Stimulated activated naive B cell treated with anti-CD40 and anti-IgM and Interleukin-4, amounts not matched to agents 10 μg/mL and 1 μg/mL and 100 μg/mL, for 72 hours (primary cell): ENCODE results near the gene TMPRSS13.

Source experiments
- ATAC-seq, 2 donors: fragments of 150-1000 bp; cut with Tn5 transposase; replicated peaks; 2 replicates each; pipeline ENCODE4 v1.10.0; 2021; ENCODE audit warnings: moderate library complexity in 1 of 2
- DNase-seq: peaks from one replicate; pipeline ENCODE4 v3.0.0; 2021
- H3K27ac Mint-ChIP-seq: one replicate; pipeline ENCODE4 v1.8.0; 2022; ENCODE audit warnings: mild to moderate bottlenecking, mixed read lengths
- H3K27me3 Mint-ChIP-seq, 2 donors: one replicate each; pipeline ENCODE4 v1.8.0; 2022; ENCODE audit warnings: mixed read lengths in 2 of 2
- H3K36me3 Mint-ChIP-seq, 2 donors: one replicate each; pipeline ENCODE4 v1.8.0; 2022; ENCODE audit warnings: mixed read lengths in 2 of 2, mild to moderate bottlenecking in 1 of 2
- H3K4me1 Mint-ChIP-seq, 2 donors: one replicate each; pipeline ENCODE4 v1.8.0; 2022; ENCODE audit warnings: mixed read lengths in 2 of 2, mild to moderate bottlenecking in 1 of 2
- H3K4me3 Mint-ChIP-seq, 2 donors: one replicate each; pipeline ENCODE4 v1.8.0; 2022; ENCODE audit warnings: mild to moderate bottlenecking in 2 of 2, mixed read lengths in 2 of 2, moderate library complexity in 1 of 2
- H3K9me3 Mint-ChIP-seq, 2 donors: one replicate each; pipeline ENCODE4 v1.8.0; 2022; ENCODE audit warnings: mixed read lengths in 2 of 2, mild to moderate bottlenecking in 1 of 2

TMPRSS13 gene

DNA sequence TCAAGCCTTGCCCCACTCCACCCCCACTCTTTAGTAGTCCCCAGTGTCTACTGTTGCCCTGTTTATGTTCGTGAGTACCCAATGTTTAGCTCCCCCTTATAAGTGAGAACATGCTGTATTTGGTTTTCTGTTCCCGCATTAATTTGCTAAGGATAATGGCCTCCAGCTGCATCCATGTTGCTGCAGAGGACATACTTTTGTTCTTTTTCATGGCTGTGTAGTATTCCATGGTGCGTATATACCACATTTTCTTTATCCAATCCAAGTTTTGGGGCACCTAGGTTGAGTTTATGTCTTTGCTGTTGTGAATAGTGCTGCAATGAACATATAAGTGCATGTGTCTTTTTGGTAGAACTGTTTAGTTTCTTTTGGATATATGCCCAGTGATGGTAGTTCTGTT is 36.6 kb downstream of the TMPRSS13 start:
- ATAC-seq (no peak), DNase-seq (no peak)
- H3K27ac Mint-ChIP-seq: no peak overlapping the region
- H3K9me3 Mint-ChIP-seq: peaks cover 4 to 6% of the 10 kb centered on the region in 2 donors
- no peak overlapping the region for H3K4me3 Mint-ChIP-seq
- peaks cover 20 to 46% of the 10 kb centered on the region in 2 donors for H3K27me3 Mint-ChIP-seq
- no peaks in the 10 kb centered on the region for H3K4me1 Mint-ChIP-seq
- H3K36me3 Mint-ChIP-seq: no peaks in the 10 kb centered on the region

DNA sequence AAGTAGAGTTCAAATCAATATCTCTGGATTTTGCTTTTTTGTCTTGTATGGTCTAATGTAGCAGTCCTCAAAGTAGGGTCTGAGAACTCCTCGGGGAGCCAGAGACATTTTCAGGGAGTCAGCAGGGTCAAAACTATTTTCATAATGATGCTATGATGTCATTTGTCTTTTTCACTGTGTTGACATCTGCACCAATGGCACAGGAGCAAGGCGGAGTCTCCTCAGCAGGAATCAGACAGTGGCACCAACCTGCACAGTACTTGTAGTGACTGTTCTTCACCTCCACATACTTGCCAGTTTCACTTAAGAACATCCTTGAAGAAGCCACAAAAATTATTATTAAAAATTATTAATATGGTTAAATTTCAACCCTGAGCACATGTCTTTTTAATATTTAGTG is 37.8 kb downstream of the TMPRSS13 start:
- Mint-ChIP-seq H3K4me1 (no peaks in the 10 kb centered on the region), H3K27me3 (peaks cover 25 to 55% of the 10 kb centered on the region in 2 donors), H3K27ac (no peak overlapping the region), H3K9me3 (peaks cover 4 to 6% of the 10 kb centered on the region in 2 donors), H3K4me3 (no peak overlapping the region), H3K36me3 (no peaks in the 10 kb centered on the region)
- ATAC-seq (no peak), DNase-seq (no peak)

DNA sequence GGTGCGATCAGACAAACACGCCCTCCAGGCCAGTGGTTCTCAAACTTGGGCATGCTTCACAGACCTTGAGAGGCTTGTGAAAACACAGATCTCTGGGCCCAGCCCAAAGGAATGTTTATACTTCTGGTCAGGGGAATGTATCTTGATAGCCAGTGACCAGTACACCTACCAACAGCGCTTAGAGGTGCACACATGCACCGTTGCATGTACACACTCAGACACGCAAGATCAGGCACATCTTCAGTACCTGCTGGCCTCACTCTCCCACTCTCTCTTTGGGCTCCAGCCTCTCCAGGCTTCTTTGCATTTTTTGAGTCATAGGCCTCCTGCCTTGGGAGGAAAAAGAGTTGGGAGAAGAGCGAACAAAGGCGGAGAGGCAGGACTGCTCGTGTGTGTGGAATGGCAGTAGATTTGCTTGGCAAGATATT is 41.0 kb downstream of the TMPRSS13 start:
- Mint-ChIP-seq H3K36me3 (no peaks in the 10 kb centered on the region), H3K27ac (no peak overlapping the region), H3K4me3 (no peak overlapping the region), H3K9me3 (peaks cover 4 to 6% of the 10 kb centered on the region in 2 donors), H3K27me3 (peaks cover 29 to 53% of the 10 kb centered on the region in 2 donors), H3K4me1 (no peaks in the 10 kb centered on the region)
- no peak for ATAC-seq
- DNase-seq: no peak

- ATAC-seq (no peak), DNase-seq (no peak)
- Mint-ChIP-seq H3K36me3 (no peaks in the 10 kb centered on the region), H3K4me3 (no peak overlapping the region), H3K4me1 (no peaks in the 10 kb centered on the region), H3K9me3 (peaks cover 4% of the 10 kb centered on the region in 2 donors), H3K27me3 (peaks cover 25 to 48% of the 10 kb centered on the region in 2 donors), H3K27ac (no peak overlapping the region)
These were observed 41.6 kb downstream of the TMPRSS13 start for GRCh38 chr11:117887431-117888138.

DNA sequence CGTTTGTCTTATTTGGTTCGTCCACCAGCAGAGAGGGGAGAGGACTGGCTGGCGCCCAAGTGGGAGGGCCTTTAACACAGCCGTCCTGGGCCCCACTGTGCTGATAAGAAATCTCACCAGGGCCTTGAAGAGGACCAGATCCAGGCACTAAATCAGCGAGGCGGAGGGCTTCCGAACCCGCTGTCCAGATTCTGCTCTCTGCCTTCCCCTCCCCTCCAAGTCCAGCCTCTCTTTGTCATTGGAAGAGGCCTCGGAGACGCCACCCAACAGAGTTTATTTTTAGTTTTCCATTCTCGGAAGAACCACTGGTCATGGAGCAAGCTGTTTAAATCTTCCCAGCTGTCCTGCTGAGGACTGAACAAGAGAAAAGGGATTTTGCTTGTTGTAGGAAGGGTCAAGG is 43.4 kb downstream of the TMPRSS13 start:
- DNase-seq (no peak), ATAC-seq (no peak)
- Mint-ChIP-seq H3K27me3 (peaks cover 32 to 47% of the 10 kb centered on the region in 2 donors), H3K4me3 (no peak overlapping the region), H3K36me3 (no peaks in the 10 kb centered on the region), H3K9me3 (peaks cover under 1 to 2% of the 10 kb centered on the region in 2 donors), H3K4me1 (no peaks in the 10 kb centered on the region), H3K27ac (no peak overlapping the region)

GRCh38 chr11:117884994-117885393 is 44.2 kb downstream of the TMPRSS13 start:
- H3K4me3 Mint-ChIP-seq: no peak overlapping the region
- H3K9me3 Mint-ChIP-seq: peaks cover 0 to 2% of the 10 kb centered on the region in 2 donors
- no peaks in the 10 kb centered on the region for H3K4me1 Mint-ChIP-seq
- DNase-seq: no peak
- ATAC-seq: no peak
- no peaks in the 10 kb centered on the region for H3K36me3 Mint-ChIP-seq
- H3K27me3 Mint-ChIP-seq: peaks cover 40 to 52% of the 10 kb centered on the region in 2 donors
- H3K27ac Mint-ChIP-seq: no peak overlapping the region

DNA sequence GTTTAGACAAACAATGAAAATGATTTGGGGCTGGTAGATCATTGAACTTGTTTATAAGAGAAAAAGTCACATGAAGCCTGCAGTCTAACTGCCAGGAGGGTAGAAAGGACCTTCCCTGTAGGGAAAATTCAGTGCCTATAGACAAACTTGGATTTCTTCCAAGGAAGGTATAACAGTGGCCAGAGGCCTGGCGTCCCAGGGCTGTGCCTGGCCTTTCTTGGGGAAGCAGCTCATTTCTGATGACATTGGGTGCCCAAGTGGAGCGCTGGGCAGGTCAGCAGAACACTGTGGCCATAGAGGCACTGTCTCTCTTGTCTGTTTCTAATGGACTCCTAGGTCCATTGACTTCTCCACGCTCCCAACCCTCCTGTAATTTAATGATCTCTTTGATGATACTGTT is 46.1 kb downstream of the TMPRSS13 start:
- Mint-ChIP-seq H3K27me3 (peaks cover 54 to 56% of the 10 kb centered on the region in 2 donors), H3K4me1 (no peaks in the 10 kb centered on the region), H3K36me3 (no peaks in the 10 kb centered on the region), H3K9me3 (no peaks in the 10 kb centered on the region), H3K4me3 (no peak overlapping the region), H3K27ac (no peak overlapping the region)
- ATAC-seq: no peak
- DNase-seq: no peak

DNA sequence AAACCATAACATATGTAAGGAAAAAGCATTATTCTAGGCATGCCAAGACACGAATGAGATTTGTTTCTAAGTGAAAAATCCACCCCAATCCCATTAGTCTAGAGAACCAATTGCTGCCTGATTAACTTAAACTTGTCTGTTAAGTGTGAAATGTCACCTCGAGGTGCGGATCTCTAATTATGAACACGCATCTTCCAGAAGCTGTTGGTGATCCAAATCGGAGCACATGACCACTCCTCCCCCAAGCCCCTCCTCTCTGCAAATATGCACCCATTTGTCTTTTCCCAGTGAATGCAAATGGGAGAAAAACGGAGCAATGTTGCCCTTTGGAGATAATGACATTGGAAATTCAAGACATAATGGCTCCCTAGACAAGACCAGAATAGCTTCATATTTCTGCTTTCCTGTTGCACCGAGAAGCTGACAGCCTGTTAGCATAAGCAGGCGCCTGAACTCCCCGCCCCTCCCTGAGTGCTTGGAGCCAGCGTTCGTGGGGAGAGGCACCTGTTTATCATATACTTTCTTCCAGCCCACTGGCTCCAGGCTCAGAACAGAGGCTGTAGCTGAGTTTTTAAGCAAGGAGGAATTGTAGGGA is 46.8 kb downstream of the TMPRSS13 start:
- DNase-seq: no peak
- no peak for ATAC-seq
- no peaks in the 10 kb centered on the region for H3K4me1 Mint-ChIP-seq
- no peak overlapping the region for H3K27ac Mint-ChIP-seq
- no peaks in the 10 kb centered on the region for H3K36me3 Mint-ChIP-seq
- H3K27me3 Mint-ChIP-seq: peaks cover 57 to 58% of the 10 kb centered on the region in 2 donors
- H3K9me3 Mint-ChIP-seq: no peaks in the 10 kb centered on the region
- no peak overlapping the region for H3K4me3 Mint-ChIP-seq

DNA sequence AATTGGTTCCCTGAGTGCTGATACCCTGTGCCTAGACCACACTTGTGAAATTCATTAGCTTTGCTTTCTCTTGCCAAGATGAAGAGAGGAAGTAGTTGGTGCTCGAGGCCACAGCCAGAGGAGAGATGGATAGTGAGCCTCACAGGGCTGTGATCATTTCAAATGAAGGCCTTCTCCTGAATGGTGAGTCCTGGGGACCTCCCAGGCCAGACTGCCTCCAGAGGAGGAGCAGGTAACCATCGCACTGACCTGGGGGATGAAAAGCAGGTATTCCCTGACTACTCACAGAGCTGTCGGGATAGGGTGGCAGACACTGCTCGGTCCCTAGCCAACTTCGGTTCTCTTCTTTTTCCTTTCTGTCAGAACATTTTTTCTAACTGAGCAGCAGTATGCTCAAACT is 48.0 kb downstream of the TMPRSS13 start:
- Mint-ChIP-seq H3K27ac (no peak overlapping the region), H3K36me3 (no peaks in the 10 kb centered on the region), H3K27me3 (peaks cover 59 to 63% of the 10 kb centered on the region in 2 donors), H3K9me3 (no peaks in the 10 kb centered on the region), H3K4me3 (no peak overlapping the region), H3K4me1 (peaks cover 4 to 10% of the 10 kb centered on the region in 2 donors)
- DNase-seq (no peak), ATAC-seq (no peak)

- Mint-ChIP-seq H3K27me3 (peaks cover 64% of the 10 kb centered on the region in 2 donors), H3K9me3 (no peaks in the 10 kb centered on the region), H3K4me3 (no peak overlapping the region), H3K27ac (no peak overlapping the region), H3K4me1 (peaks cover 12 to 24% of the 10 kb centered on the region in 2 donors), H3K36me3 (no peaks in the 10 kb centered on the region)
- ATAC-seq (no peak), DNase-seq (no peak)
These were observed 49.4 kb downstream of the TMPRSS13 start for GRCh38 chr11:117879516-117880480.

DNA sequence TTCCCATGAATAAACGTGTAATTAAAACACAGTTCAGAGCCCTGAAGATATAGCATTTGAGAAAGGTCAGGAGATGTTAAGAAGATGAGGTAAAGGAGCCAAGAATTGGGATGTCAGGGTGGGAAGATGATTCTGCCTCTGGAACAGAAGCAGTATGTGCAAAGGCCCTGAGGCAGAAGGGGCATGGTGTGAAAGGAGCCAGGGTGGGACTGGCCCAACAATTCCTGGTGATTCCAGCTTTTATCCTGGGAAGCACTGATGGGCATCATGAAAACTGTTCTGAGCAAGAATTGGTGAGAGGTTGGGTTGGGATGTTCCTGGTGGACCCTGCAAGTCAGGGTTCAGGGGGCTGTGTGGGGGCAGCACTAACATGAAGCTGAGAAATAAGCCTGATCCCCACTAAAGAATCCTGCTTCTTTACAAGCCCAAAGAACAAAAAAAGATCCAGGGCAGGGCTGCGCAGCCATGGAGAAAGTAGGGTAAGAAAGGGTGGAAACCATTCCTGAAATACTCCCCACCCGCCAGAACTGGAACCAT is 50.2 kb downstream of the TMPRSS13 start:
- Mint-ChIP-seq H3K4me1 (peaks cover 12 to 30% of the 10 kb centered on the region in 2 donors), H3K27me3 (peaks cover 66 to 72% of the 10 kb centered on the region in 2 donors), H3K36me3 (no peaks in the 10 kb centered on the region), H3K27ac (no peak overlapping the region), H3K4me3 (no peak overlapping the region), H3K9me3 (no peaks in the 10 kb centered on the region)
- DNase-seq (no peak), ATAC-seq (no peak)

GRCh38 chr11:117878314-117878938 is 50.8 kb downstream of the TMPRSS13 start:
- no peak for ATAC-seq
- Mint-ChIP-seq H3K9me3 (no peaks in the 10 kb centered on the region), H3K36me3 (no peaks in the 10 kb centered on the region), H3K27ac (no peak overlapping the region), H3K4me3 (no peak overlapping the region), H3K4me1 (peaks cover 12 to 34% of the 10 kb centered on the region in 2 donors), H3K27me3 (peaks cover 68 to 77% of the 10 kb centered on the region in 2 donors)
- no peak for DNase-seq

DNA sequence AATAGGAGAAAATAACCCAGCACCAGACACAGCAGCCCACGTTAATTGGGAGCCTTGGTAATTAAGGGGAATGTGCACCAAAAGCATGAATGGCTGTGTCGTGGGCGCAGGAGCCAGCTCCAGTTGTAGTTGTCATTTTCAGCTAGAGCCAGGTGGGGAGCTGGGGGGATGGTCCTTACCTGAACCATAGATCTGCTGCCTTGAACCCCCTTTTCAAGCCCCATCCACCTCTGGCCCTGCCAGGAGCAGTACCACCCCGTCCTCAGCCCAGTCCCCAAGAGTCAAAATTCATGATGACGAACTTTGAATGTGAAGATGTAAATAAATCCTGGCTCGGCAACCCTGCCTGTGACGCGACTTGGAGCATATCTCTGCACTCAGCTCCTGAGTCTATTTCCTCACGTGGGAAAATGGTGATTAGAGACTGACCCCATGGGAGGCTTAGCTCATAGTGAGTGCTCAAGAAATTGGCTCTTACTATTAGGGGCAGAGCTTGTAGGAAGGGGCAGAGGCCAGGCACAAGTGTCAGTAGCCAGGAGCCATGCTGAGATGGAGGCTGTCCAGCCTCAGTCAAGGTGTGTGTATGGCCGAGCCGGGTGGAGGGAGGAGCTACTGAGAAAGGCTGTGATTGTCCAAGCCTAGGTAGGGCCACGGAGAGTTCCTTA is 52.0 kb downstream of the TMPRSS13 start:
- DNase-seq: no peak
- Mint-ChIP-seq H3K4me3 (peak overlapping the region; percentile 58 to 68), H3K27me3 (peaks cover 70 to 89% of the 10 kb centered on the region in 2 donors)

More for the DNA sequence above, 52.0 kb downstream of the TMPRSS13 start:
- no peak for ATAC-seq
- no peak overlapping the region for H3K27ac Mint-ChIP-seq
- H3K36me3 Mint-ChIP-seq: no peaks in the 10 kb centered on the region
- no peaks in the 10 kb centered on the region for H3K9me3 Mint-ChIP-seq
- peaks cover 12 to 34% of the 10 kb centered on the region in 2 donors for H3K4me1 Mint-ChIP-seq
